GM12878 (cell line): ENCODE measurements around the gene HSD17B13. TPM values are rescaled to one million over a fixed set of nuclear protein-coding genes. Genes with fewer than 3 reads are reported as not detected.

ENCODE experiments used
- ATAC-seq: fragments of 200-7000 bp; cut with Tn5 transposase; 3 replicates; pipeline ENCODE4 v1.9.1; 2020; ENCODE audit warnings: mild to moderate bottlenecking, moderate library complexity
- BruUV-seq: library from RNA; stranded (reverse); fragments of 400-500 nt; replicated peaks from 2 replicates; lab custom pipeline; 2021; lab: Mats Ljungman, UMichigan
- CTCF ChIA-PET: fragments of 300-600 bp; sonication (Branson Sonifier 250); formaldehyde crosslinking; extraction: SDS; loops from one replicate; lab custom pipeline; 2021; ENCODE audit warnings: inconsistent platforms; lab: Yijun Ruan, JAX
- POLR2A ChIA-PET: fragments of 350-600 bp; formaldehyde crosslinking; extraction: SDS; loops from one replicate; lab custom pipeline; 2021; ENCODE audit warnings: inconsistent platforms; lab: Charles Lee
- RAD21 ChIA-PET: fragments of 300-600 bp; sonication (Branson Sonifier 250); formaldehyde crosslinking; loops from one replicate; lab custom pipeline; 2023; ENCODE audit warnings: antibody characterized with exemption; ENCODE audit not compliant: unreplicated experiment; lab: Charles Lee
- SMC1A ChIA-PET: fragments of 300-600 bp; sonication (Branson Sonifier 250); formaldehyde crosslinking; loops from one replicate; lab custom pipeline; 2023; ENCODE audit not compliant: unreplicated experiment, uncharacterized antibody; lab: Charles Lee
- DNase-seq: peaks from one replicate; pipeline ENCODE4 v3.0.0-alpha.2; 2011; ENCODE audit warnings: low read depth, low spot score
- FAIRE-seq: peaks from 3 replicates; lab custom pipeline; 2011; peaks lifted over from hg19 to GRCh38; lab: Jason Lieb, UNC
- H2AFZ ChIP-seq: 2 replicates; pipeline ENCODE4 v1.6.0; 2011; ENCODE audit warnings: low read depth, low read length, control low read depth; ENCODE audit not compliant: control insufficient read depth
- H3K27ac ChIP-seq: 2 replicates; pipeline ENCODE4 v1.5.1; 2011; ENCODE audit warnings: control low read depth; ENCODE audit not compliant: control insufficient read depth, insufficient read depth
- H3K27me3 ChIP-seq, 2 experiments: replicated peaks in 1 of 2; 2 replicates each; pipeline versions ENCODE4 v1.6.0 to v1.6.1; 2011; ENCODE audit warnings: low read length in 1 of 2; ENCODE audit not compliant: control insufficient read depth in 2 of 2, insufficient read depth in 2 of 2
- H3K36me3 ChIP-seq, 2 experiments: 2 replicates each; pipeline ENCODE4 v1.5.1; 2011; ENCODE audit warnings: low read length in 1 of 2; ENCODE audit not compliant: control insufficient read depth in 2 of 2, insufficient read depth in 2 of 2
- H3K4me1 ChIP-seq: 2 replicates; pipeline ENCODE4 v1.6.1; 2011; ENCODE audit warnings: mild to moderate bottlenecking, low read length, moderate library complexity, mixed read lengths; ENCODE audit not compliant: control insufficient read depth, insufficient read depth
- H3K4me2 ChIP-seq: 2 replicates; pipeline ENCODE4 v1.6.0; 2011; ENCODE audit warnings: control low read depth; ENCODE audit not compliant: control insufficient read depth, insufficient read depth
- H3K4me3 ChIP-seq: fragments of 200-600 bp; sonication (generic); 2 replicates; pipeline ENCODE4 v1.5.1; 2016
- H3K79me2 ChIP-seq: 2 replicates; pipeline ENCODE4 v1.6.0; 2011; ENCODE audit warnings: low read length; ENCODE audit not compliant: control insufficient read depth, insufficient read depth
- H3K9ac ChIP-seq: 2 replicates; pipeline ENCODE4 v1.8.0; 2011; ENCODE audit warnings: low read length, control low read depth, mixed read lengths; ENCODE audit not compliant: control insufficient read depth, insufficient read depth
- H3K9me3 ChIP-seq: replicated peaks from 3 replicates; pipeline ENCODE4 v1.5.1; 2011; ENCODE audit warnings: mild to moderate bottlenecking, low read length; ENCODE audit not compliant: control insufficient read depth, insufficient read depth
- H4K20me1 ChIP-seq: 2 replicates; pipeline ENCODE4 v1.6.0; 2011; ENCODE audit not compliant: control insufficient read depth, insufficient read depth
- FOXM1 ChIP-seq: IDR thresholded peaks from 2 replicates; pipeline ENCODE4 v1.6.1; 2012; ENCODE audit warnings: low read depth, mild to moderate bottlenecking, inconsistent platforms, low read length, moderate library complexity
- GATAD2B ChIP-seq: fragments of 450-650 bp; conservative IDR thresholded peaks from 2 replicates; pipeline ENCODE4 v1.6.1; 2017; ENCODE audit warnings: low read depth, mild to moderate bottlenecking, moderate library complexity
- NR2F1 ChIP-seq: fragments of 450-650 bp; conservative IDR thresholded peaks from 2 replicates; pipeline ENCODE4 v1.6.1; 2017; ENCODE audit warnings: mild to moderate bottlenecking
- PAX8 ChIP-seq: fragments of 450-650 bp; IDR thresholded peaks from 2 replicates; pipeline ENCODE4 v1.6.1; 2017; ENCODE audit warnings: mild to moderate bottlenecking, moderate library complexity
- SIN3A ChIP-seq: IDR thresholded peaks from 2 replicates; pipeline ENCODE4 v1.6.1; 2012; ENCODE audit warnings: low read depth, low read length, improper control_type of control experiment
- SMAD5 ChIP-seq: IDR thresholded peaks from 2 replicates; pipeline ENCODE4 v1.6.1; 2016; ENCODE audit warnings: antibody characterized with exemption, low read depth
- TCF7 ChIP-seq: IDR thresholded peaks from 2 replicates; pipeline ENCODE4 v1.6.1; 2014; ENCODE audit warnings: antibody characterized with exemption, borderline replicate concordance
- ZNF592 ChIP-seq: fragments of 450-650 bp; IDR thresholded peaks from 2 replicates; pipeline ENCODE4 v1.6.1; 2017; ENCODE audit warnings: mild to moderate bottlenecking, moderate library complexity
- ZNF622 ChIP-seq: fragments of 450-650 bp; IDR thresholded peaks from 2 replicates; pipeline ENCODE4 v1.6.1; 2017; ENCODE audit warnings: mild to moderate bottlenecking, inconsistent platforms
- WGBS: methylation state at CpG from one replicate; pipeline ENCODE4 v1.1.6; 2016; ENCODE audit warnings: low lambda C conversion rate; ENCODE audit not compliant: insufficient replicate concordance, insufficient coverage; ENCODE audit errors: missing lambda C conversion rate; 5-methylcytosine and 5-hydroxymethylcytosine counted together
- in situ Hi-C: fragments of 300-500 bp; cut with MboI; formaldehyde crosslinking; loops from 9 replicates; pipeline ENCODE4 v1.14.3; 2018; ENCODE audit warnings: mixed read lengths
- intact Hi-C: fragments of 100-400 bp; cut with micrococcal nuclease; formaldehyde crosslinking; loops from one replicate; pipeline ENCODE4 v1.14.2; 2022; ENCODE audit not compliant: unreplicated experiment
- polyA plus RNA-seq, 11 experiments: library from polyadenylated mRNA; depleted of rRNA in 4 of 11; unstranded in 6 of 11; stranded (reverse) in 5 of 11; fragments of >200 nt; fragmentation: Nextera tagmentation in 4 of 11; fragmentation: Illumina TruSeq in 1 of 11; extraction: Ambion mirVana in 4 of 11; extraction: Trizol in 1 of 11; gene quantifications; 1 replicate in 1 of 11; 2 replicates in 10 of 11; pipeline versions ENCODE4 v1.2.1 to v1.2.3, GENCODE V29; 2011 to 2016; ENCODE audit warnings: inconsistent platforms in 2 of 11, missing spikeins in 2 of 11, low read depth in 1 of 11
- total RNA-seq, 4 experiments: library from RNA; depleted of rRNA in 3 of 4; stranded (reverse); fragments of >200 nt in 3 of 4; fragmentation: Illumina TruSeq in 1 of 4; extraction: Trizol in 1 of 4; gene quantifications; 2 replicates each; pipeline versions ENCODE4 v1.2.1 to v1.2.3, GENCODE V29; 2013 to 2021
- TF ChIP-seq, protein P1 (sequence below): IDR thresholded peaks from 2 replicates; pipeline ENCODE4 v1.6.1; 2012; ENCODE audit warnings: low read depth, low read length, improper control_type of control experiment

HSD17B13 gene
- total and polyA plus RNA-seq, 10 of the 15 experiments (the other 5 are each of a cell fraction or from before 2014, with no cell fraction given): 0.03 to 0.09 (median 0.04) TPM; not detected in 4

DNA sequence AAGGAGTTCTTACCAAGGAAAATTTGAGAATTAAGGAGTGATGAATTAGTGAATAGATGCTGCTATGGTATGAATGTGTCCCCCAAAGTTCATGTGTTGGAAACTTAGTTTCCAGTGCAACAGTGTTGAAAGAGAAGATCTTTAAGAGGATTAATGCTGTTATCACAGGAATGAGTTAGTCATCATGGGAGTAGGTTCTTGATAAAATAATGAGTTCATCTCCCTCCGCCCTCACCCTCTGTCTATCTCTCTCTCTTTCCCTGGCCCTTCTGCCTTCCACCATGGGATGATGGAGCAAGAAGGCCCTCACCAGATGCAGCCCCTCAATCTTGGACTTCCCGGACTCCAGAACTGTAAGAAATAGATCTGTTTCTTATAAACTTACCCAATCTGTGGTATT, 64.0 kb downstream of the HSD17B13 start:
- Histone ChIP-seq H3K4me2 (no peak overlapping the region), H4K20me1 (no peaks in the 10 kb centered on the region), H3K79me2 (no peaks in the 10 kb centered on the region), H3K9me3 (no peaks in the 10 kb centered on the region; the same call in 1 of the 3 replicates), H2AFZ (no peak overlapping the region), H3K4me3 (no peak overlapping the region), H3K4me1 (no peaks in the 10 kb centered on the region), H3K36me3 (no peaks in the 10 kb centered on the region), H3K27ac (no peak overlapping the region), H3K27me3 (no peaks in the 10 kb centered on the region), H3K9ac (no peak overlapping the region)
- ATAC-seq (no peak), FAIRE-seq (no peak), DNase-seq (no peak)
- TF ChIP-seq NR2F1: no peak
- no peak for TF ChIP-seq GATAD2B
- TF ChIP-seq PAX8: no peak
- TF ChIP-seq FOXM1: no peak
- no peak for TF ChIP-seq SIN3A
- no peak for TF ChIP-seq ZNF622
- TF ChIP-seq ZNF592: no peak
- no peak for TF ChIP-seq SMAD5
- TF ChIP-seq, protein P1, sequence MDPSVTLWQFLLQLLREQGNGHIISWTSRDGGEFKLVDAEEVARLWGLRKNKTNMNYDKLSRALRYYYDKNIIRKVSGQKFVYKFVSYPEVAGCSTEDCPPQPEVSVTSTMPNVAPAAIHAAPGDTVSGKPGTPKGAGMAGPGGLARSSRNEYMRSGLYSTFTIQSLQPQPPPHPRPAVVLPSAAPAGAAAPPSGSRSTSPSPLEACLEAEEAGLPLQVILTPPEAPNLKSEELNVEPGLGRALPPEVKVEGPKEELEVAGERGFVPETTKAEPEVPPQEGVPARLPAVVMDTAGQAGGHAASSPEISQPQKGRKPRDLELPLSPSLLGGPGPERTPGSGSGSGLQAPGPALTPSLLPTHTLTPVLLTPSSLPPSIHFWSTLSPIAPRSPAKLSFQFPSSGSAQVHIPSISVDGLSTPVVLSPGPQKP: no peak
- TF ChIP-seq TCF7: no peak
- RAD21 ChIA-PET: no interaction called here
- BruUV-seq: no TSS peak
- SMC1A ChIA-PET: no interaction called here
- POLR2A ChIA-PET: no interaction called here
- in situ Hi-C loops: no loop called here
- intact Hi-C loops: no loop called here
- 17% methylated on average over 2 of the region's 2 CpGs for WGBS
- CTCF ChIA-PET: no interaction called here
